Stomach smooth muscle (tissue), 2 donors: ENCODE measurements around the gene PPP1R3E.
A peak's percentile ranks its signal among the peaks of the same experiment; 100 is the strongest.

ENCODE experiments used
- H3K27ac ChIP-seq: one replicate; pipeline ENCODE4 v1.7.0; 2013; ENCODE audit warnings: mild to moderate bottlenecking, low read length, inconsistent platforms
- H3K27me3 ChIP-seq, 2 donors: one replicate each; pipeline ENCODE4 v1.7.0; 2013; ENCODE audit warnings: low read length in 2 of 2; ENCODE audit not compliant: insufficient read depth in 2 of 2, control insufficient read depth in 1 of 2
- H3K36me3 ChIP-seq, 2 donors: one replicate each; pipeline ENCODE4 v1.7.0; 2013; ENCODE audit warnings: low read length in 2 of 2; ENCODE audit not compliant: control insufficient read depth in 2 of 2, insufficient read depth in 2 of 2
- H3K4me1 ChIP-seq: one replicate; pipeline ENCODE4 v1.7.0; 2013; ENCODE audit warnings: low read length; ENCODE audit not compliant: control insufficient read depth, insufficient read depth
- H3K4me3 ChIP-seq, 2 donors: one replicate each; pipeline ENCODE4 v1.7.0; 2013; ENCODE audit warnings: low read length in 2 of 2
- H3K9ac ChIP-seq, 2 donors: one replicate each; pipeline ENCODE4 v1.7.0; 2013; ENCODE audit warnings: low read length in 2 of 2, mild to moderate bottlenecking in 1 of 2
- H3K9me3 ChIP-seq, 2 donors: one replicate each; pipeline ENCODE4 v1.7.0; 2013; ENCODE audit warnings: low read length in 2 of 2; ENCODE audit not compliant: control insufficient read depth in 2 of 2
- donor health status: healthy.
- donor health status: Pancreatic carcinoma.

The PPP1R3E gene

GRCh38 chr14:23302290-23303225, at the start of gene PPP1R3E:
Gene PPP1R3E (minus strand): TSS chr14:23302859. CDS start chr14:23302576, 283 bp downstream.
- H3K9ac ChIP-seq: peak within 1 kb of the TSS; percentile 78 to 88
- H3K4me1 ChIP-seq: peaks cover 40% of the 10 kb centered on the region
- peak within 1 kb of the TSS; percentile 59 to 91 for H3K4me3 ChIP-seq
- peak within 1 kb of the TSS; percentile 97 for H3K27ac ChIP-seq
- H3K9me3 ChIP-seq: no peaks in the 10 kb centered on the region
- H3K36me3 ChIP-seq: peaks cover 4 to 9% of the 10 kb centered on the region in 2 donors
- H3K27me3 ChIP-seq: no peaks in the 10 kb centered on the region

GRCh38 chr14:23351681-23352505, 49.2 kb upstream of the PPP1R3E start:
- H3K9ac ChIP-seq: peak overlapping the region in 1 of 2 donors; percentile 55
- no peaks in the 10 kb centered on the region for H3K27me3 ChIP-seq
- no peaks in the 10 kb centered on the region for H3K9me3 ChIP-seq
- H3K4me1 ChIP-seq: peaks cover 19% of the 10 kb centered on the region
- peaks cover 0 to 2% of the 10 kb centered on the region in 2 donors for H3K36me3 ChIP-seq
- H3K27ac ChIP-seq: peak overlapping the region; percentile 42
- H3K4me3 ChIP-seq: peak overlapping the region; percentile 23 to 81

- no peaks in the 10 kb centered on the region for H3K27me3 ChIP-seq
- no peak overlapping the region for H3K4me3 ChIP-seq
- H3K9ac ChIP-seq: no peak overlapping the region
- peaks cover 0 to 2% of the 10 kb centered on the region in 2 donors for H3K36me3 ChIP-seq
- no peaks in the 10 kb centered on the region for H3K9me3 ChIP-seq
- no peak overlapping the region for H3K27ac ChIP-seq
- peaks cover 19% of the 10 kb centered on the region for H3K4me1 ChIP-seq
These were observed 46.6 kb upstream of the PPP1R3E start for GRCh38 chr14:23349156-23349845.

GRCh38 chr14:23348297-23348655, 45.6 kb upstream of the PPP1R3E start:
- Histone ChIP-seq H3K9me3 (no peaks in the 10 kb centered on the region), H3K4me1 (peaks cover 17% of the 10 kb centered on the region), H3K4me3 (no peak overlapping the region), H3K27me3 (no peaks in the 10 kb centered on the region), H3K27ac (no peak overlapping the region), H3K9ac (no peak overlapping the region), H3K36me3 (peaks cover 0 to 2% of the 10 kb centered on the region in 2 donors)

GRCh38 chr14:23347406-23348296, 45.0 kb upstream of the PPP1R3E start:
- Histone ChIP-seq H3K4me3 (no peak overlapping the region), H3K27ac (no peak overlapping the region), H3K4me1 (peaks cover 10% of the 10 kb centered on the region), H3K9ac (no peak overlapping the region), H3K9me3 (no peaks in the 10 kb centered on the region), H3K27me3 (no peaks in the 10 kb centered on the region), H3K36me3 (peaks cover 0 to 2% of the 10 kb centered on the region in 2 donors)

GRCh38 chr14:23346693-23347405, 44.2 kb upstream of the PPP1R3E start:
- Histone ChIP-seq H3K4me3 (no peak overlapping the region), H3K27ac (no peak overlapping the region), H3K9ac (no peak overlapping the region), H3K36me3 (peaks cover 0 to 2% of the 10 kb centered on the region in 2 donors), H3K4me1 (peaks cover 4% of the 10 kb centered on the region), H3K27me3 (no peaks in the 10 kb centered on the region), H3K9me3 (no peaks in the 10 kb centered on the region)

- Histone ChIP-seq H3K4me3 (no peak overlapping the region), H3K9me3 (no peaks in the 10 kb centered on the region), H3K4me1 (no peaks in the 10 kb centered on the region), H3K36me3 (peaks cover 0 to 2% of the 10 kb centered on the region in 2 donors), H3K27ac (no peak overlapping the region), H3K27me3 (no peaks in the 10 kb centered on the region), H3K9ac (no peak overlapping the region)
These were observed 43.5 kb upstream of the PPP1R3E start for GRCh38 chr14:23345987-23346692.

- Histone ChIP-seq H3K36me3 (peaks cover 0 to 2% of the 10 kb centered on the region in 2 donors), H3K27ac (no peak overlapping the region), H3K4me1 (no peaks in the 10 kb centered on the region), H3K9ac (no peak overlapping the region), H3K9me3 (no peaks in the 10 kb centered on the region), H3K4me3 (no peak overlapping the region), H3K27me3 (no peaks in the 10 kb centered on the region)
These were observed 41.8 kb upstream of the PPP1R3E start for GRCh38 chr14:23344481-23344880.
